Measurements from ENCODE around the gene ENG.
A peak's percentile ranks its signal among the peaks of the same experiment; 100 is the strongest.

Gene ENG

DNA sequence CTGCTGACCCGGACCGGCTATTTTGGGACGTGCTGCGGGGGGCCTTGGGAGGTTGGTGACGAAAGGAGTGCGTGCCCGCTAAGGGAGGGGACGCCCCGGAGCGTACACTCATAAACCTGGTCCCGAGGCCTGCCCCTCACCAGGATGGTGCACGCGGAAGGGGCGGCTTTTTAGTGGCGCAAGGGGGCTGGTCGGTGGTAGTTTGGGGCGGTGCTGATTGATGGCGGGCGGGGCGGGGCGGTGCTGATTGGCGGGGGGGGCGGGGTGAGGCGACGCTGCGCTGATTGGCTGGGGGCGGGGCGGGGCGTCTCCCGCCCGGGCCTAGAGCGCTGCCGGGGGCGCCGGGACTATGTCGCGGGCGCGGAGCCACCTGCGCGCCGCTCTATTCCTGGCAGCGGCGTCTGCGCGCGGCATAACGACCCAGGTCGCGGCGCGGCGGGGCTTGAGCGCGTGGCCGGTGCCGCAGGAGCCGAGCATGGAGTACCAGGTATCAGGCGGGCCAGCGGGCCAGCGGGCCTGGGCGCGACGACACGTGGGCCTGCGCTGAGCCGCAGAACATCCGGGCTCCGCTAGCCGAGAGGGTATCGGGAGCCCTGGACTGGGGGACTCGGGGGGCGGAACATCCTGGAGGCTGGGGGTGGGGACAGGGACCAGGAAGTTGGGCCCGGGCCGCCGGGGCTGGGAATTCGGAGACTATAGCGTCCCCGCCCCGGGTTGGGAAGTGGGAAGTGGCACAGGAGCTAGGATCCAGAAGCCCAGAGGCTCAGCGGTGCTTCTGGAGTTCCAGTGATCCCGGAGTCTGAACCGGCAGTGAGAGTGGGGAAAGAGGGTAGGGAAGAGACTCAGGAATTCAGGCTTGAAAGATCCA lies 51.6 kb downstream of the ENG start, which contains the start of gene FPGS:
TSS of gene FPGS (plus strand) at position 307 of the 868 bp plus-strand sequence. CDS start at position 350, 43 bp downstream.
- peak within 1 kb of the TSS; percentile 90 for H3K27ac Mint-ChIP-seq
- peak; percentile 89 for DNase-seq
- no peaks in the 10 kb centered on the region for H3K9me3 Mint-ChIP-seq
- H3K36me3 Mint-ChIP-seq: peaks cover 16% of the 10 kb centered on the region
- H3K27me3 Mint-ChIP-seq: no peaks in the 10 kb centered on the region
- CTCF ChIA-PET: interaction anchor here (1.1 kb wide), 2 partner anchors 12 to 69 kb away, joined by 3 read pairs; no protein-coding TSS in a partner anchor
- H3K4me3 Mint-ChIP-seq: peak within 1 kb of the TSS; percentile 94
- H3K4me1 Mint-ChIP-seq: peaks cover 29% of the 10 kb centered on the region

- H3K36me3 Mint-ChIP-seq: peaks cover 11% of the 10 kb centered on the region
- H3K27me3 Mint-ChIP-seq: no peaks in the 10 kb centered on the region
- CTCF ChIA-PET: interaction anchor here (1.1 to 1.2 kb wide), 2 partner anchors 9 to 11 kb away, joined by 3 read pairs; no protein-coding TSS in a partner anchor
- H3K4me1 Mint-ChIP-seq: peaks cover 36% of the 10 kb centered on the region
- peak overlapping the region; percentile 94 for H3K4me3 Mint-ChIP-seq
- no peaks in the 10 kb centered on the region for H3K9me3 Mint-ChIP-seq
- no peak for DNase-seq
- peak overlapping the region; percentile 75 for H3K27ac Mint-ChIP-seq
Measured at GRCh38 chr9:127801955-127802575, 52.4 kb downstream of the ENG start.

DNA sequence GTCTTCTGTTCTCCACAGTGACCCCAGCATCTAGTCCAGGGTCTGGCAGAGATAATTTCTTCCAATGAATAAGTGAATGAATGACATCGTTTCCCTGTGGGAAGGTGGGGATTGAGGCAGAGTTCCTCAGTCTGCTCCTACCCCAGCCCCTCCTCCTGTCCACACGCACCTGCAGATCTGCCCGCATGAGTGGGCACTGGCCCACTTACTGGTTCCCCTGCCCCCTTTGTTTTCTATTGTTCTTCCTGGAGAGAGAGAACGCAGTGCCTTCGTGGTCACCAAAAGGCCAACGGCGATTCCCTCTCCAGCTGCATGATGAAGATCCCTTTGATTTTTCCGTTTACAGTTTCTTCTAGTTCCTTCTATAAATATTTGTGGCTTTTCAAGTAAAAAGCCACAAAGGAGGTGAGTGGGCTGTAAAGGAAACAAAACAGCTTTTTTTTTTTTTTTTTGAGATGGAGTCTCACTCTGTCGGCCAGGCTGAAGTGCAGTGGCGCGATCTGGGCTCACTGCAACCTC lies 57.5 kb downstream of the ENG start:
- H3K36me3 Mint-ChIP-seq: peaks cover 9% of the 10 kb centered on the region
- peaks cover 40% of the 10 kb centered on the region for H3K4me1 Mint-ChIP-seq
- CTCF ChIA-PET: no interaction called here
- no peak for DNase-seq
- H3K9me3 Mint-ChIP-seq: no peaks in the 10 kb centered on the region
- H3K27me3 Mint-ChIP-seq: no peaks in the 10 kb centered on the region
- H3K4me3 Mint-ChIP-seq: peak overlapping the region; percentile 57
- peak overlapping the region; percentile 73 for H3K27ac Mint-ChIP-seq

DNA sequence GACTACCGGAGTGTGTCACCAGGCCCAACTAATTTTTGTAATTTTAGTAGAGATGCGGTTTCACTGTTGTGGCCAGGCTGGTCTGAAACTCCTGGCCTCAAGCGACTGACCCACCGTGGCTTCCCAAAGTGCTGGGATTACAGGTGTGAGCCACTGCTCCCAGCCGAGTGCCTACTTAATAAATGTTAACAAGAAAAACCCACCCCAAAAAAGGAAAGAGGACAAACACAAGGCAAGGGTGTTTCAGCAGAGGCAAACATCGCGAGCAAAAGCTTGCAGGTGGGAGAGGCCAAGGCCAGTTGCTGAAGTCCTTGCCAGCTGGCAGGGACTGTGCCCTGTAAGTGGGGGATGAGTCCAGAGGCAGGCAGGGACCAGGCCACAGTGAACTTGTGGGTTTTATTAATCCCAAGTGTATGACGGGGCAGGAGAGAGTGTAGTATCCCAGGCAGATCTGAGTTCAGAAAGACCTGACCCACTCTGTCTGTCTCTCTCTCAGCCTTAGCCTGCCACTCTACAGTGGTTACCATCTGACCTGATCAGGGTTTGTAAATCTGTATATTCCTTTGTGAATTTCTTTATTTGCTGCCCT lies 58.1 kb downstream of the ENG start:
- H3K4me1 Mint-ChIP-seq: peaks cover 38% of the 10 kb centered on the region
- H3K36me3 Mint-ChIP-seq: peaks cover 11% of the 10 kb centered on the region
- H3K4me3 Mint-ChIP-seq: peak overlapping the region; percentile 57
- CTCF ChIA-PET: interaction anchor here (0.5 to 0.8 kb wide), 2 partner anchors 16 to 74 kb away, joined by 3 to 4 read pairs; no protein-coding TSS in a partner anchor
- no peaks in the 10 kb centered on the region for H3K9me3 Mint-ChIP-seq
- peak overlapping the region; percentile 73 for H3K27ac Mint-ChIP-seq
- no peak for DNase-seq
- H3K27me3 Mint-ChIP-seq: no peaks in the 10 kb centered on the region

- CTCF ChIA-PET: interaction anchor here (2.0 kb wide), 1 partner anchor 75 kb away, joined by 12 read pairs; no protein-coding TSS in a partner anchor
- Mint-ChIP-seq H3K4me1 (peaks cover 45% of the 10 kb centered on the region), H3K27me3 (no peaks in the 10 kb centered on the region), H3K36me3 (peaks cover 27% of the 10 kb centered on the region), H3K27ac (no peak overlapping the region), H3K9me3 (no peaks in the 10 kb centered on the region), H3K4me3 (no peak overlapping the region)
- no peak for DNase-seq
Measured at GRCh38 chr9:127794001-127794791, 60.3 kb downstream of the ENG start.

GRCh38 chr9:127793093-127793708 lies 61.3 kb downstream of the ENG start:
- H3K27ac Mint-ChIP-seq: peak overlapping the region; percentile 79
- H3K27me3 Mint-ChIP-seq: no peaks in the 10 kb centered on the region
- no peaks in the 10 kb centered on the region for H3K9me3 Mint-ChIP-seq
- no peak for DNase-seq
- CTCF ChIA-PET: interaction anchor here (0.7 to 2.0 kb wide), 4 partner anchors 8 to 128 kb away, joined by 3 to 12 read pairs (median 4); no protein-coding TSS in a partner anchor
- no peak overlapping the region for H3K4me3 Mint-ChIP-seq
- H3K4me1 Mint-ChIP-seq: peaks cover 53% of the 10 kb centered on the region
- peaks cover 35% of the 10 kb centered on the region for H3K36me3 Mint-ChIP-seq

GRCh38 chr9:127792417-127793031 lies 61.9 kb downstream of the ENG start:
- CTCF ChIA-PET: interaction anchor here (0.7 to 2.0 kb wide), 5 partner anchors 9 to 129 kb away, joined by 3 to 12 read pairs (median 3); no protein-coding TSS in a partner anchor

DNA sequence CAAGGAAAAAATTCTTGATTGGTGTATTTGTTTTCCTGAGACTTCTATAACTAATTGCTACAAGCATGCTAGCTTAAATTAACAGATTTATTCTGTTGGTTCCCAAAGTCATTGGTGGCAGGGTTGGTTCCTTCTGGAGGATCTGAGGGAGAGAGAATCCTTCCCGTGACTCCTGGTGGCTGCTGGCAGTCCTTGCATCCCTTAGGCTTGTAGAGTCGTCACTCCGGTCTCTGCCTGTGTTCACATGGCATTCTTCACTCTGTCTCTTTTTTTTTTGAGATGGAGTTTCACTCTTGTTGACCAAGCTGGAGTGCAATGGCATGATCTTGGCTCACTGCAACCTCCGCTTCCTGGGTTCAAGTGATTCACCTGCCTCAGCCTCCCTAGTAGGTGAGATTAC lies 63.4 kb downstream of the ENG start:
- CTCF ChIA-PET: interaction anchor here (1.0 kb wide), 1 partner anchor 11 kb away, joined by 3 read pairs; the partner anchor contains the start of gene FPGS
- Mint-ChIP-seq H3K27ac (no peak overlapping the region), H3K9me3 (no peaks in the 10 kb centered on the region), H3K36me3 (peaks cover 50% of the 10 kb centered on the region), H3K4me3 (no peak overlapping the region), H3K27me3 (no peaks in the 10 kb centered on the region), H3K4me1 (peaks cover 52% of the 10 kb centered on the region)
- no peak for DNase-seq

More at GRCh38 chr9:127792417-127793031, 61.9 kb downstream of the ENG start:
- Mint-ChIP-seq H3K27me3 (no peaks in the 10 kb centered on the region), H3K27ac (no peak overlapping the region), H3K36me3 (peaks cover 41% of the 10 kb centered on the region), H3K4me3 (no peak overlapping the region), H3K4me1 (peaks cover 55% of the 10 kb centered on the region), H3K9me3 (no peaks in the 10 kb centered on the region)
- DNase-seq: no peak

DNA sequence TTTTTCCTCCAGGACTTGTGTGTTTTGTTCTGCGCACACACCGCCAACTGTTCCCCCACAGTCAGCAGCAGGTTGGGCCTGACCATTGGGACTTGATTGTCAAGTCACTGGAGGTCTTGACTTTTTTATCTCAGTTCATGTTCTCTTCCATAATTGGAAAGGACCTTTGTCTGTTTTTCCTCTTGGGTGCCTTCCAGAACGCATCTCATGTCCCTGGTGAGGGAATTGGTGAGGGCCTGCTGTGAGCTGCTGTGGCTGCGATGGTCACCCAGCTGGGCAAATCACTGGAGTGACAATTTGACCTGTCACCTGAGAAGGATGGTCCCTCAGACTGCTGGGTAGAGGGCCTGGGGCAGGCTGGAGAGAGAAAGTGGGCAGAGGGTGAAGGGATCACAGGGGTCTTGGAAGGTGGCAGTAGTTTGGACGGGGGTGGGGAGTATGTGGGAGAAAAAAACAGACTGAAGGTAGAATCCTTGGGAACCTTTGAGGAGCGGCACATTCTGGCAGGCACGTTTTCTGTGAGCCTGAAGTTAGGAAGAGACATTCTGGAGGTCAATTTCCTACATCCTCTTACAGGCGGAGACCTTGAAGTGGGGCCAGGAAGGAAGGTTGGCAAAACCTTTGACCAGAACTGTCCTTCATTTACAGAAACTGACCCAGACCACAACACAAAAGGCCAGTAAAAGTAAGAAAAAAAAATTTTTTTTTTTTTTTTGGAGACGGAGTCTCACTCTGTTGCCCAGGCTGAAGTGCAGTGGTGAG lies 64.2 kb downstream of the ENG start:
- no peaks in the 10 kb centered on the region for H3K9me3 Mint-ChIP-seq
- H3K36me3 Mint-ChIP-seq: peaks cover 50% of the 10 kb centered on the region
- peak overlapping the region; percentile 49 for H3K27ac Mint-ChIP-seq
- no peak overlapping the region for H3K4me3 Mint-ChIP-seq
- H3K27me3 Mint-ChIP-seq: no peaks in the 10 kb centered on the region
- CTCF ChIA-PET: interaction anchor here (1.0 kb wide), 1 partner anchor 12 kb away, joined by 3 read pairs; the partner anchor contains the start of gene FPGS
- no peak for DNase-seq
- peaks cover 47% of the 10 kb centered on the region for H3K4me1 Mint-ChIP-seq

GRCh38 chr9:127789179-127789578 lies 65.3 kb downstream of the ENG start:
- Mint-ChIP-seq H3K27ac (peak overlapping the region; percentile 0), H3K4me1 (peaks cover 54% of the 10 kb centered on the region), H3K4me3 (no peak overlapping the region), H3K36me3 (peaks cover 50% of the 10 kb centered on the region), H3K9me3 (no peaks in the 10 kb centered on the region), H3K27me3 (no peaks in the 10 kb centered on the region)
- CTCF ChIA-PET: no interaction called here
- DNase-seq: no peak

- H3K9me3 Mint-ChIP-seq: no peaks in the 10 kb centered on the region
- no peaks in the 10 kb centered on the region for H3K27me3 Mint-ChIP-seq
- H3K36me3 Mint-ChIP-seq: peaks cover 48% of the 10 kb centered on the region
- no peak overlapping the region for H3K27ac Mint-ChIP-seq
- no peak overlapping the region for H3K4me3 Mint-ChIP-seq
- peaks cover 61% of the 10 kb centered on the region for H3K4me1 Mint-ChIP-seq
- no peak for DNase-seq
- CTCF ChIA-PET: interaction anchor here (1.8 to 2.0 kb wide), 3 partner anchors 54 to 133 kb away, joined by 5 to 16 read pairs (median 7); partner anchors contain the start of gene TOR2A
Measured at GRCh38 chr9:127788337-127789011, 66.0 kb downstream of the ENG start.
